ENCODE results near the gene CREBBP. TPM values are rescaled to one million over a fixed set of nuclear protein-coding genes. Genes with fewer than 3 reads are reported as not detected.

The CREBBP gene
- total RNA-seq, 1 donor from 2014 or later: 72.8 TPM

- Histone ChIP-seq H3K4me1 (peaks cover 27% of the 10 kb centered on the region), H3K27ac (no peak overlapping the region), H3K27me3 (no peaks in the 10 kb centered on the region), H3K9me3 (no peaks in the 10 kb centered on the region), H3K36me3 (peaks cover 31% of the 10 kb centered on the region), H3K4me3 (no peak overlapping the region)
- intact Hi-C loops (cut with DNase I): no loop called here
- no peak for TF ChIP-seq CTCF (IDR thresholded peaks at IDR 0.05)
- ATAC-seq (no peak), DNase-seq (no peak)
These were observed 33.9 kb downstream of the CREBBP start for GRCh38 chr16:3846595-3847091.

DNA sequence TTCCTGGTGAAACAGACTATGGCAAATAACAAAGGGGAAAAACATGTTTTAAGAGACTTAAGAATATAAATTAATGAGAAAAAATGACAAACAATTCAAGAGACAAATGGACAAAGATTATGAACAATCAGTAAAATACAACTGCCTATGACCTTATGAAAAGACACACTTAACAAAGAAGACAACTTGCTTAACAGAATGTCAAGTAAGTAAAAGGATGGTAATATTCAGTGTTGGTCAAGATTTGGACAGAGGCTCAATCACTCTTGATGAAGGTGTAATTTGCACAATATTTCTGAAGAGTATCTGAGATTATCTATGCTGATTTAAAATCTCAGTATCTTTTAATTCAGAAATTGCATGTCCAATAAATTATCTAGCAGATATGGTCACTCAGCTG is 34.4 kb downstream of the CREBBP start:
- TF ChIP-seq CTCF (IDR thresholded peaks at IDR 0.05): no peak
- Histone ChIP-seq H3K27me3 (no peaks in the 10 kb centered on the region), H3K36me3 (peaks cover 31% of the 10 kb centered on the region), H3K4me3 (no peak overlapping the region), H3K27ac (no peak overlapping the region), H3K9me3 (no peaks in the 10 kb centered on the region), H3K4me1 (peaks cover 33% of the 10 kb centered on the region)
- DNase-seq (no peak), ATAC-seq (no peak)
- intact Hi-C loops (cut with DNase I): no loop called here

GRCh38 chr16:3842994-3843393 is 37.5 kb downstream of the CREBBP start:
- Histone ChIP-seq H3K9me3 (no peaks in the 10 kb centered on the region), H3K36me3 (peaks cover 9% of the 10 kb centered on the region), H3K27ac (no peak overlapping the region), H3K4me1 (peaks cover 44% of the 10 kb centered on the region), H3K27me3 (no peaks in the 10 kb centered on the region), H3K4me3 (no peak overlapping the region)
- no peak for TF ChIP-seq CTCF (IDR thresholded peaks at IDR 0.05)
- ATAC-seq: peak; percentile 62
- intact Hi-C loops (cut with DNase I): no loop called here
- no peak for DNase-seq

- TF ChIP-seq CTCF (IDR thresholded peaks at IDR 0.05): no peak
- Histone ChIP-seq H3K9me3 (no peaks in the 10 kb centered on the region), H3K27ac (no peak overlapping the region), H3K4me1 (peaks cover 43% of the 10 kb centered on the region), H3K4me3 (no peak overlapping the region), H3K36me3 (no peaks in the 10 kb centered on the region), H3K27me3 (no peaks in the 10 kb centered on the region)
- intact Hi-C loops (cut with DNase I): no loop called here
- DNase-seq (no peak), ATAC-seq (no peak)
These were observed 38.6 kb downstream of the CREBBP start for GRCh38 chr16:3841729-3842508.

DNA sequence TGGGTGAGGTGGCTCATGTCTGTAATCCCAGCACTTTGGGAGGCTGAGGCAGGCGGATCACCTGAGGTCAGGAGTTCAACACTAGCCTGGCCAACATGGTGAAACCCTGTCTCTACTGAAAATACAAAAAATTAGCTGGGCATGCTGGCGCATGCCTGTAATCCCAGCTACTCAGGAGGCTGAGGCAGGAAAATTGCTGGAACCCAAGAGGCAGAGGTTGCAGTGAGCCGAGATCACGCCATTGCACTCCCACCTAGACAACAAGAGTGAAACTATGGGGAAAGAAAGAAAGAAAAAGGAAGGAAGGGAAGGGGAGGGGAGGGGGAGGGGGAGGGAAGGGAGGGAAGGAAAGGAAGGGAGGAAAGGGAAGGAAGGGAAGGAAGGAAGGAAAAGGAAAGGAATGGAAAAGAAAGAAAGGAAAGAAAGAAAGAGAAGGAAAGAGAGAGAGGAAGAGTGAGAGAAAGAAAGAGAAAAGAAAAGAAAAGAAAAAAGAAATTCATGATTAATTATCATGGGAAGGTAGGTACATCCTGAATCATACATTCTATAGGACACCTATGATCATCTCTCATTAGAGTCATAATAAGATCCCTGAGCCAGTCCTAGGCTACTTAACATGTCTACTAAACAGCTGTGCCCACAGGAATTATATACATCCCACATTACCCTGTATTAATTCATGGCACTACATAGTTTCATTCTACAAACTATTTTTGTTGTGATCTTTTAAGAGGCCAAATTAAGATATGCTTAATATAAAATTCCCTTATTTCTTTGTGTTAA is 40.9 kb downstream of the CREBBP start:
- Histone ChIP-seq H3K36me3 (no peaks in the 10 kb centered on the region), H3K27me3 (no peaks in the 10 kb centered on the region), H3K27ac (no peak overlapping the region), H3K4me3 (no peak overlapping the region), H3K4me1 (peaks cover 37% of the 10 kb centered on the region), H3K9me3 (no peaks in the 10 kb centered on the region)
- intact Hi-C loops (cut with DNase I): no loop called here
- ATAC-seq (no peak), DNase-seq (no peak)
- no peak for TF ChIP-seq CTCF (IDR thresholded peaks at IDR 0.05)
